K562 (cell line): ENCODE data around the gene VENTX. TPM values are rescaled to one million over a fixed set of nuclear protein-coding genes. Genes with fewer than 3 reads are reported as not detected.

Experiments used
- ATAC-seq: fragments of 200-7000 bp; cut with Tn5 transposase; 3 replicates; pipeline ENCODE4 v1.9.1; 2020; ENCODE audit warnings: moderate library complexity
- BruUV-seq: library from RNA; stranded (reverse); fragments of 400-500 nt; replicated peaks from 2 replicates; lab custom pipeline; 2021; lab: Mats Ljungman, UMichigan
- CTCF ChIA-PET: fragments of 300-600 bp; formaldehyde crosslinking; extraction: SDS; loops from one replicate; lab custom pipeline; 2021; ENCODE audit warnings: low intra/inter-chr PET ratio; lab: Yijun Ruan, JAX
- POLR2A ChIA-PET: fragments of 300-600, 350-650 bp; sonication (Branson Sonifier 250); formaldehyde crosslinking; extraction: SDS; loops from one replicate; lab custom pipeline; 2021; ENCODE audit warnings: antibody characterized with exemption, inconsistent platforms; lab: Yijun Ruan, JAX
- DNase-seq, 4 experiments: peaks; one replicate each; pipeline versions ENCODE4 v3.0.0 to v3.0.0-alpha.2; 2011 to 2018; ENCODE audit warnings: low spot score in 3 of 4, mixed read lengths in 3 of 4; ENCODE audit errors: extremely low read depth in 1 of 4
- FAIRE-seq: peaks from 2 replicates; lab custom pipeline; 2011; peaks lifted over from hg19 to GRCh38; lab: Jason Lieb, UNC
- H2AFZ ChIP-seq: 2 replicates; pipeline ENCODE4 v1.6.0; 2011; ENCODE audit warnings: low read depth, low read length, control low read depth, inconsistent platforms
- H3K27ac ChIP-seq: fragments of 200-600 bp; 3 replicates; pipeline ENCODE4 v1.8.0; 2011; ENCODE audit warnings: low read depth, mild to moderate bottlenecking, control low read depth, inconsistent platforms, low read length, moderate library complexity, mixed read lengths; ENCODE audit errors: extremely low read depth
- H3K27me3 ChIP-seq, 2 experiments: fragments of 300-600 bp in 1 of 2; 2 replicates in 1 of 2; 3 replicates in 1 of 2; pipeline versions ENCODE4 v1.6.0 to v1.8.0; 2011; ENCODE audit warnings: inconsistent platforms in 2 of 2, low read length in 2 of 2, mild to moderate bottlenecking in 1 of 2, mixed read lengths in 1 of 2, moderate library complexity in 1 of 2; ENCODE audit not compliant: control insufficient read depth in 2 of 2, insufficient read depth in 2 of 2
- H3K36me3 ChIP-seq: fragments of 300-600 bp; 3 replicates; pipeline ENCODE4 v1.8.0; 2011; ENCODE audit warnings: mild to moderate bottlenecking, low read length, inconsistent platforms; ENCODE audit not compliant: control insufficient read depth, insufficient read depth
- H3K4me1 ChIP-seq, 2 experiments: fragments of 200-600 bp in 1 of 2; replicated peaks in 1 of 2; 2 replicates in 1 of 2; 3 replicates in 1 of 2; pipeline versions ENCODE4 v1.5.1 to v1.8.0; 2011; ENCODE audit warnings: inconsistent platforms in 2 of 2, low read length in 2 of 2, mild to moderate bottlenecking in 1 of 2, mixed read lengths in 1 of 2, moderate library complexity in 1 of 2; ENCODE audit not compliant: control insufficient read depth in 2 of 2, insufficient read depth in 2 of 2
- H3K4me2 ChIP-seq: 2 replicates; pipeline ENCODE4 v1.6.1; 2011; ENCODE audit warnings: low read length, control low read depth, inconsistent platforms, mixed read lengths; ENCODE audit not compliant: insufficient read depth
- H3K4me3 ChIP-seq: fragments of 200-600 bp; sonication (generic), shearing (Covaris generic); 2 replicates; pipeline ENCODE4 v1.5.1; 2016; ENCODE audit warnings: control low read depth, inconsistent platforms
- H3K79me2 ChIP-seq: fragments of 200-600 bp; 3 replicates; pipeline ENCODE4 v1.8.0; 2011; ENCODE audit warnings: low read length, inconsistent platforms; ENCODE audit not compliant: control insufficient read depth, insufficient read depth
- H3K9ac ChIP-seq, 2 experiments: 2 replicates each; pipeline versions ENCODE4 v1.6.0 to v1.6.1; 2011; ENCODE audit warnings: low read depth in 2 of 2, low read length in 2 of 2, control low read depth in 1 of 2, inconsistent platforms in 1 of 2, mild to moderate bottlenecking in 1 of 2, mixed read lengths in 1 of 2; ENCODE audit not compliant: insufficient read depth in 1 of 2
- H3K9me1 ChIP-seq: one replicate; pipeline ENCODE4 v1.6.0; 2011; ENCODE audit warnings: inconsistent platforms, mild to moderate bottlenecking, low read length, moderate library complexity; ENCODE audit not compliant: control insufficient read depth, insufficient read depth
- H3K9me3 ChIP-seq: replicated peaks from 2 replicates; pipeline ENCODE4 v1.5.1; 2011; ENCODE audit warnings: low read depth, low read length, inconsistent platforms; ENCODE audit not compliant: control insufficient read depth, insufficient read depth
- H4K20me1 ChIP-seq: replicated peaks from 2 replicates; pipeline ENCODE4 v1.6.1; 2011; ENCODE audit warnings: low read length, inconsistent platforms, mixed read lengths; ENCODE audit not compliant: control insufficient read depth, insufficient read depth
- CREB5 ChIP-seq: fragments of 250-450 bp; sonication (Bioruptor Pico); IDR thresholded peaks from 2 replicates; pipeline ENCODE4 v1.5.0; 2020; ENCODE audit warnings: mild to moderate bottlenecking
- E2F3 ChIP-seq: fragments of 250-450 bp; sonication (Bioruptor Pico); IDR thresholded peaks from 2 replicates; pipeline ENCODE4 v1.4.0; 2020; ENCODE audit warnings: mild to moderate bottlenecking
- FOXK2 ChIP-seq, 2 experiments: fragments of 450-650 bp; IDR thresholded peaks in 1 of 2; conservative IDR thresholded peaks in 1 of 2; 2 replicates each; pipeline ENCODE4 v1.6.1; 2016; ENCODE audit warnings: low read depth in 2 of 2, mild to moderate bottlenecking in 1 of 2
- HCFC1 ChIP-seq: IDR thresholded peaks from 2 replicates; pipeline ENCODE4 v1.6.1; 2012; ENCODE audit warnings: low read depth, low read length, improper control_type of control experiment
- NEUROD1 ChIP-seq: fragments of 150-350 bp; IDR thresholded peaks from 2 replicates; pipeline ENCODE4 v1.6.1; 2014; ENCODE audit warnings: borderline replicate concordance, low read length, low read depth; ENCODE audit not compliant: partially characterized antibody
- NUFIP1 ChIP-seq: fragments of 450-650 bp; IDR thresholded peaks from 2 replicates; pipeline ENCODE4 v1.6.1; 2018; ENCODE audit not compliant: partially characterized antibody
- PHF20 ChIP-seq: fragments of 450-650 bp; IDR thresholded peaks from 2 replicates; pipeline ENCODE4 v1.6.1; 2018; ENCODE audit not compliant: partially characterized antibody
- POLR2AphosphoS5 ChIP-seq: IDR thresholded peaks from 2 replicates; pipeline ENCODE4 v1.6.1; 2011; ENCODE audit warnings: mild to moderate bottlenecking, low read depth, low read length, moderate library complexity; ENCODE audit not compliant: control insufficient read depth, insufficient read depth
- STAT5A ChIP-seq: IDR thresholded peaks from 2 replicates; pipeline ENCODE4 v1.6.1; 2012; ENCODE audit warnings: low read length, inconsistent platforms, borderline replicate concordance
- SUPT5H ChIP-seq: fragments of 450-650 bp; IDR thresholded peaks from 2 replicates; pipeline ENCODE4 v1.6.1; 2016
- ZNF398 ChIP-seq: fragments of 250-450 bp; sonication (Bioruptor Pico); IDR thresholded peaks from 2 replicates; pipeline ENCODE4 v1.8.0; 2021; ENCODE audit warnings: moderate library complexity, mild to moderate bottlenecking, inconsistent platforms
- WGBS: fragments of 100-300 bp; shearing (Covaris generic); methylation state at CpG from one replicate; pipeline ENCODE4 v1.1.6; 2016; ENCODE audit warnings: low coverage, mixed read lengths; ENCODE audit not compliant: insufficient coverage; ENCODE audit errors: missing lambda C conversion rate; 5-methylcytosine and 5-hydroxymethylcytosine counted together
- in situ Hi-C: fragments of 300-500 bp; cut with MboI; formaldehyde crosslinking; loops from 4 replicates; pipeline ENCODE4 v1.15.0; 2018; ENCODE audit warnings: inconsistent platforms, mixed read lengths
- intact Hi-C: fragments of 100-400 bp; cut with micrococcal nuclease; formaldehyde crosslinking; loops from 2 replicates; pipeline ENCODE4 v1.14.2; 2022
- polyA plus RNA-seq, 8 experiments: library from polyadenylated mRNA; depleted of rRNA in 4 of 8; stranded (reverse) in 5 of 8; unstranded in 3 of 8; fragments of >200 nt; fragmentation: Nextera tagmentation in 2 of 8; fragmentation: Illumina TruSeq in 1 of 8; extraction: Ambion mirVana in 2 of 8; extraction: Trizol in 1 of 8; gene quantifications; 2 replicates each; pipeline versions ENCODE4 v1.2.1 to v1.2.3, GENCODE V29; 2011 to 2014; ENCODE audit warnings: inconsistent platforms in 1 of 8, missing spikeins in 1 of 8
- total RNA-seq, 7 experiments: library from RNA; depleted of rRNA in 6 of 7; stranded (reverse); fragments of >200 nt in 6 of 7; fragmentation: Illumina TruSeq in 2 of 7; extraction: Trizol in 2 of 7; gene quantifications; 2 replicates each; pipeline versions ENCODE4 v1.2.1 to v1.2.3, GENCODE V29; 2011 to 2021; ENCODE audit warnings: low replicate concordance in 1 of 7

VENTX gene
- total and polyA plus RNA-seq, 9 of the 15 experiments (the other 6 are each of a cell fraction or from before 2014, with no cell fraction given): 0.07 to 0.70 (median 0.20) TPM; not detected in 1

- H4K20me1 ChIP-seq: no peaks in the 10 kb centered on the region
- TF ChIP-seq PHF20 (no peak), HCFC1 (no peak), ZNF398 (CRISPR knock-in tag) (no peak), E2F3 (CRISPR knock-in tag) (no peak), NEUROD1 (no peak), NUFIP1 (no peak), CREB5 (CRISPR knock-in tag) (no peak), FOXK2 (conservative IDR thresholded peaks at IDR 0.05 in 1 of 2, IDR thresholded peaks at IDR 0.05 in 1 of 2; ENCODE audit: low read depth in 2 of 2) (no peak), STAT5A (no peak), SUPT5H (no peak), POLR2AphosphoS5 (no peak)
- no TSS peak for BruUV-seq
- POLR2A ChIA-PET: interaction anchor here (0.6 kb wide), 1 partner anchor 21 kb away, joined by 3 read pairs; no protein-coding TSS in a partner anchor
- peaks cover 0 to 59% of the 10 kb centered on the region in 2 experiments; a peak in 2 of 5 replicates for H3K4me1 ChIP-seq
- peaks cover 5 to 55% of the 10 kb centered on the region in 2 experiments for H3K27me3 ChIP-seq
- DNase-seq (no peak), FAIRE-seq (no peak), ATAC-seq (no peak)
- H3K9me1 ChIP-seq: no peaks in the 10 kb centered on the region
- no peak overlapping the region for H2AFZ ChIP-seq
- CTCF ChIA-PET: interaction anchor here (0.6 kb wide), 1 partner anchor 22 kb away, joined by 3 read pairs; no protein-coding TSS in a partner anchor
- no peak overlapping the region for H3K9ac ChIP-seq
- H3K4me2 ChIP-seq: no peak overlapping the region
- no peak overlapping the region for H3K4me3 ChIP-seq
- intact Hi-C loops (no loop called here), in situ Hi-C loops (no loop called here)
- no peaks in the 10 kb centered on the region for H3K9me3 ChIP-seq
- WGBS: 43% methylated on average over 18 of the region's 27 CpGs
- no peaks in the 10 kb centered on the region for H3K79me2 ChIP-seq
- no peak overlapping the region for H3K27ac ChIP-seq
- H3K36me3 ChIP-seq: no peaks in the 10 kb centered on the region
Measured at GRCh38 chr10:133215586-133215985, 22.1 kb upstream of the VENTX start.
